SH-SY5Y (cell line): Measurements from ENCODE around the gene MAMDC4.

Experiments used
- GATA2 ChIP-seq: IDR thresholded peaks from 2 replicates; pipeline ENCODE4 v1.6.1; 2011; ENCODE audit warnings: mild to moderate bottlenecking, low read depth, low read length
- GATA3 ChIP-seq: IDR thresholded peaks from 2 replicates; pipeline ENCODE4 v1.6.1; 2011; ENCODE audit warnings: low read depth, mild to moderate bottlenecking, low read length, moderate library complexity

DNA sequence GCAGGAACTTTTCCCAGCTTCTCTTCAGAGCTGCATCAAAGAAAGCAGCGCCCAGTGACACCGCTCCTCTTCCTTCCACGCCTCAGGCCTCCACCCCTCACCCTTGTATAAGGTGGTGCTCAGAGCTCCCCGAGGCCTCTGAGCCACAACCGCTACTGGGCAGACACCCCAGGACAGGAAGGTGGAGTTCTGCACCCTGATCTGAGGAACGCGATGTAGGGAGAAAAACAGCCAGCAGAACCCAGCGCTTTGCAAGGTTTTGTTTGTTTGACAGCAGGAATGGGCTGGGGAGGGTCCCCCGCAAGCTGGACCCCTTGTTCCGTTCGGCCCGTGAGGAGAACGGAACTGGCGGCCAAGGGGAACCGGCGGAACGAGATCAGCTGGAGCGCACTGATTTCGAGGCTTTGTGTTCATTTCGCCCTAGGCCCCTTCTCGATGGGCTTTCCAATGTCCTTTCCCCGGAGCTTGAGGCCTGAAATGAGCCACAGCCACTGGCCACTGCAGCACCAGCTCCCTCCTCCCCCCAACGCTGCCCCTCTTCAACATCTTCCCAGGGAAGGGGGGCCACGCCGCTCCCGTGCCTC, 9.8 kb downstream of the MAMDC4 start:
- TF ChIP-seq GATA3 = no peak
- no peak for TF ChIP-seq GATA2
